Measurements from ENCODE around the gene UBAP1L. TPM values are rescaled to one million over a fixed set of nuclear protein-coding genes. Genes with fewer than 3 reads are reported as not detected.
"Not testable (repeated sequence)": the region's sequence is repeated elsewhere in the genome, so short reads cannot be mapped to it uniquely, and the experiment has no call there.

The UBAP1L gene
- polyA plus RNA-seq, 4 donors: 1.5 to 5.8 (median 4.5) TPM

- not testable (repeated sequence) for H3K27ac ChIP-seq (ENCODE audit: low read depth in 1 of 3, low read length in 2 of 3); DNase-seq; H3K4me1 ChIP-seq (ENCODE audit: control insufficient read depth in 3 of 3, insufficient read depth in 2 of 3, low read depth in 1 of 3, low read length in 2 of 3); H3K4me3 ChIP-seq (ENCODE audit: low read depth in 1 of 3, low read length in 3 of 3); H3K36me3 ChIP-seq (ENCODE audit: control insufficient read depth in 3 of 3, insufficient read depth in 2 of 3, low read depth in 1 of 3, low read length in 3 of 3); FAIRE-seq; H3K27me3 ChIP-seq (ENCODE audit: control insufficient read depth in 3 of 3, insufficient read depth in 3 of 3, low read length in 3 of 3)
- 94 to 98% (median 98%) methylated on average over 7 of the region's 7 CpGs for WGBS, 3 donors
- H3K9me3 ChIP-seq (ENCODE audit: control insufficient read depth in 2 of 2, insufficient read depth in 1 of 2, low read depth in 1 of 2, low read length in 1 of 2): peaks cover 0 to 13% of the 10 kb centered on the region in 2 donors
Observed at GRCh38 chr15:65137089-65137488, 22.1 kb upstream of the UBAP1L start.

GRCh38 chr15:65134538-65134937, 19.5 kb upstream of the UBAP1L start:
- peaks cover 0 to 2% (median 0%) of the 10 kb centered on the region in 3 donors for H3K4me1 ChIP-seq (ENCODE audit: control insufficient read depth in 3 of 3, insufficient read depth in 2 of 3, low read depth in 1 of 3, low read length in 2 of 3)
- H3K27ac ChIP-seq (ENCODE audit: low read depth in 1 of 3, low read length in 2 of 3): no peak overlapping the region
- H3K36me3 ChIP-seq (ENCODE audit: control insufficient read depth in 3 of 3, insufficient read depth in 2 of 3, low read depth in 1 of 3, low read length in 3 of 3): peaks cover 0 to 10% (median under 1%) of the 10 kb centered on the region in 3 donors
- WGBS, 3 donors: 56 to 84% (median 74%) methylated on average over 8 of the region's 8 CpGs
- DNase-seq: no peak
- no peaks in the 10 kb centered on the region for H3K27me3 ChIP-seq (ENCODE audit: control insufficient read depth in 3 of 3, insufficient read depth in 3 of 3, low read length in 3 of 3)
- no peak overlapping the region for H3K4me3 ChIP-seq (ENCODE audit: low read depth in 1 of 3, low read length in 3 of 3)
- H3K9me3 ChIP-seq (ENCODE audit: control insufficient read depth in 2 of 2, insufficient read depth in 1 of 2, low read depth in 1 of 2, low read length in 1 of 2): peaks cover 0 to 13% of the 10 kb centered on the region in 2 donors
- FAIRE-seq: no peak

GRCh38 chr15:65133548-65134200, 18.7 kb upstream of the UBAP1L start, which contains the start of gene PDCD7:
PDCD7 (minus strand) TSS chr15:65133808; CDS start chr15:65133781, 27 bp downstream.
- Histone ChIP-seq H3K27me3 (ENCODE audit: control insufficient read depth in 3 of 3, insufficient read depth in 3 of 3, low read length in 3 of 3) (no peaks in the 10 kb centered on the region), H3K27ac (ENCODE audit: low read depth in 1 of 3, low read length in 2 of 3) (peak within 1 kb of the TSS; percentile 76 to 91 (median 84)), H3K4me1 (ENCODE audit: control insufficient read depth in 3 of 3, insufficient read depth in 2 of 3, low read depth in 1 of 3, low read length in 2 of 3) (peaks cover 0 to 2% (median 0%) of the 10 kb centered on the region in 3 donors), H3K9me3 (ENCODE audit: control insufficient read depth in 2 of 2, insufficient read depth in 1 of 2, low read depth in 1 of 2, low read length in 1 of 2) (peaks cover 0 to 13% of the 10 kb centered on the region in 2 donors), H3K36me3 (ENCODE audit: control insufficient read depth in 3 of 3, insufficient read depth in 2 of 3, low read depth in 1 of 3, low read length in 3 of 3) (peaks cover 0 to 11% (median 2%) of the 10 kb centered on the region in 3 donors), H3K4me3 (ENCODE audit: low read depth in 1 of 3, low read length in 3 of 3) (peak within 1 kb of the TSS; percentile 65 to 76 (median 71))
- no peak for FAIRE-seq
- peak; percentile 90 to 98 for DNase-seq
- WGBS, 3 donors: 1% methylated on average over 39 to 45 of the region's 45 CpGs

GRCh38 chr15:65132878-65133547, 18.0 kb upstream of the UBAP1L start:
- FAIRE-seq (no peak), DNase-seq (peak; percentile 45 to 83)
- 0 to 1% (median 0%) methylated on average over 58 to 93 of the region's 93 CpGs for WGBS, 3 donors
- Histone ChIP-seq H3K36me3 (ENCODE audit: control insufficient read depth in 3 of 3, insufficient read depth in 2 of 3, low read depth in 1 of 3, low read length in 3 of 3) (peaks cover 0 to 17% (median 7%) of the 10 kb centered on the region in 3 donors), H3K27me3 (ENCODE audit: control insufficient read depth in 3 of 3, insufficient read depth in 3 of 3, low read length in 3 of 3) (no peaks in the 10 kb centered on the region), H3K4me1 (ENCODE audit: control insufficient read depth in 3 of 3, insufficient read depth in 2 of 3, low read depth in 1 of 3, low read length in 2 of 3) (peaks cover 0 to 2% (median 0%) of the 10 kb centered on the region in 3 donors), H3K27ac (ENCODE audit: low read depth in 1 of 3, low read length in 2 of 3) (peak overlapping the region; percentile 76 to 91 (median 84)), H3K4me3 (ENCODE audit: low read depth in 1 of 3, low read length in 3 of 3) (peak overlapping the region; percentile 65 to 76 (median 71)), H3K9me3 (ENCODE audit: control insufficient read depth in 2 of 2, insufficient read depth in 1 of 2, low read depth in 1 of 2, low read length in 1 of 2) (peaks cover 0 to 12% of the 10 kb centered on the region in 2 donors)

- Histone ChIP-seq H3K9me3 (ENCODE audit: control insufficient read depth in 2 of 2, insufficient read depth in 1 of 2, low read depth in 1 of 2, low read length in 1 of 2) (no peaks in the 10 kb centered on the region), H3K27ac (ENCODE audit: low read depth in 1 of 3, low read length in 2 of 3) (no peak overlapping the region), H3K27me3 (ENCODE audit: control insufficient read depth in 3 of 3, insufficient read depth in 3 of 3, low read length in 3 of 3) (no peaks in the 10 kb centered on the region), H3K4me1 (ENCODE audit: control insufficient read depth in 3 of 3, insufficient read depth in 2 of 3, low read depth in 1 of 3, low read length in 2 of 3) (peaks cover 0 to 2% (median 0%) of the 10 kb centered on the region in 3 donors), H3K36me3 (ENCODE audit: control insufficient read depth in 3 of 3, insufficient read depth in 2 of 3, low read depth in 1 of 3, low read length in 3 of 3) (peaks cover 2 to 22% (median 10%) of the 10 kb centered on the region in 3 donors), H3K4me3 (ENCODE audit: low read depth in 1 of 3, low read length in 3 of 3) (no peak overlapping the region)
- 85 to 87% (median 86%) methylated on average over 5 of the region's 5 CpGs for WGBS, 3 donors
- no peak for FAIRE-seq
- DNase-seq: peak in 1 of 2 donors; percentile 6
Observed at GRCh38 chr15:65130941-65131340, 15.9 kb upstream of the UBAP1L start.

- 80 to 87% (median 83%) methylated on average over 5 of the region's 5 CpGs for WGBS, 3 donors
- H3K27ac ChIP-seq (ENCODE audit: low read depth in 1 of 3, low read length in 2 of 3): no peak overlapping the region
- no peak for DNase-seq
- no peaks in the 10 kb centered on the region for H3K9me3 ChIP-seq (ENCODE audit: control insufficient read depth in 2 of 2, insufficient read depth in 1 of 2, low read depth in 1 of 2, low read length in 1 of 2)
- H3K4me3 ChIP-seq (ENCODE audit: low read depth in 1 of 3, low read length in 3 of 3): no peak overlapping the region
- peaks cover 7 to 52% (median 23%) of the 10 kb centered on the region in 3 donors for H3K36me3 ChIP-seq (ENCODE audit: control insufficient read depth in 3 of 3, insufficient read depth in 2 of 3, low read depth in 1 of 3, low read length in 3 of 3)
- FAIRE-seq: no peak
- H3K27me3 ChIP-seq (ENCODE audit: control insufficient read depth in 3 of 3, insufficient read depth in 3 of 3, low read length in 3 of 3): no peaks in the 10 kb centered on the region
- H3K4me1 ChIP-seq (ENCODE audit: control insufficient read depth in 3 of 3, insufficient read depth in 2 of 3, low read depth in 1 of 3, low read length in 2 of 3): no peaks in the 10 kb centered on the region
Observed at GRCh38 chr15:65115542-65115941, 542 bp upstream of the UBAP1L start.

- DNase-seq (no peak), FAIRE-seq (no peak)
- peaks cover 0 to 41% (median 6%) of the 10 kb centered on the region in 3 donors for H3K36me3 ChIP-seq (ENCODE audit: control insufficient read depth in 3 of 3, insufficient read depth in 2 of 3, low read depth in 1 of 3, low read length in 3 of 3)
- H3K27ac ChIP-seq (ENCODE audit: low read depth in 1 of 3, low read length in 2 of 3): peak overlapping the region in 1 of 3 donors; percentile 21
- H3K9me3 ChIP-seq (ENCODE audit: control insufficient read depth in 2 of 2, insufficient read depth in 1 of 2, low read depth in 1 of 2, low read length in 1 of 2): no peaks in the 10 kb centered on the region
- WGBS, 3 donors: 59 to 92% (median 81%) methylated on average over 3 of the region's 3 CpGs
- no peaks in the 10 kb centered on the region for H3K4me1 ChIP-seq (ENCODE audit: control insufficient read depth in 3 of 3, insufficient read depth in 2 of 3, low read depth in 1 of 3, low read length in 2 of 3)
- H3K27me3 ChIP-seq (ENCODE audit: control insufficient read depth in 3 of 3, insufficient read depth in 3 of 3, low read length in 3 of 3): no peaks in the 10 kb centered on the region
- H3K4me3 ChIP-seq (ENCODE audit: low read depth in 1 of 3, low read length in 3 of 3): no peak overlapping the region
Observed at GRCh38 chr15:65110676-65111292, 4.2 kb downstream of the UBAP1L start.

- 77 to 84% (median 82%) methylated on average over 6 of the region's 6 CpGs for WGBS, 3 donors
- peaks cover 0 to 40% (median 2%) of the 10 kb centered on the region in 3 donors for H3K36me3 ChIP-seq (ENCODE audit: control insufficient read depth in 3 of 3, insufficient read depth in 2 of 3, low read depth in 1 of 3, low read length in 3 of 3)
- H3K9me3 ChIP-seq (ENCODE audit: control insufficient read depth in 2 of 2, insufficient read depth in 1 of 2, low read depth in 1 of 2, low read length in 1 of 2): no peaks in the 10 kb centered on the region
- H3K27me3 ChIP-seq (ENCODE audit: control insufficient read depth in 3 of 3, insufficient read depth in 3 of 3, low read length in 3 of 3): no peaks in the 10 kb centered on the region
- no peak overlapping the region for H3K27ac ChIP-seq (ENCODE audit: low read depth in 1 of 3, low read length in 2 of 3)
- FAIRE-seq (no peak), DNase-seq (no peak)
- H3K4me3 ChIP-seq (ENCODE audit: low read depth in 1 of 3, low read length in 3 of 3): no peak overlapping the region
- peaks cover 0 to 3% (median 0%) of the 10 kb centered on the region in 3 donors for H3K4me1 ChIP-seq (ENCODE audit: control insufficient read depth in 3 of 3, insufficient read depth in 2 of 3, low read depth in 1 of 3, low read length in 2 of 3)
Observed at GRCh38 chr15:65106011-65106590, 8.9 kb downstream of the UBAP1L start.

Data from small intestine (tissue), 7 donors.